ES-I3 (cell line): Measurements from ENCODE around the gene CRLF2.
"Not testable (repeated sequence)": the region's sequence is repeated elsewhere in the genome, so short reads cannot be mapped to it uniquely, and the experiment has no call there.

Experiments used
- H3K36me3 ChIP-seq: 2 replicates; pipeline ENCODE4 v1.6.1; 2013; ENCODE audit warnings: mild to moderate bottlenecking, low read length, control low read depth, moderate library complexity; ENCODE audit not compliant: insufficient read depth
- H3K4me1 ChIP-seq: 2 replicates; pipeline ENCODE4 v1.6.1; 2013; ENCODE audit warnings: mild to moderate bottlenecking, control low read depth, low read length; ENCODE audit not compliant: insufficient read depth
- H3K9ac ChIP-seq: 2 replicates; pipeline ENCODE4 v1.6.1; 2013; ENCODE audit warnings: low read depth, mild to moderate bottlenecking, low read length, moderate library complexity
- H3K9me3 ChIP-seq: 2 replicates; pipeline ENCODE4 v1.6.1; 2013; ENCODE audit warnings: mild to moderate bottlenecking, low read length, moderate library complexity; ENCODE audit not compliant: control insufficient read depth, insufficient read depth

Gene CRLF2

GRCh38 chrX:1190596-1191145 lies 21.8 kb downstream of the CRLF2 start:
- Histone ChIP-seq H3K9ac (no peak overlapping the region), H3K36me3 (no peaks in the 10 kb centered on the region), H3K4me1 (no peaks in the 10 kb centered on the region), H3K9me3 (no peaks in the 10 kb centered on the region)

GRCh38 chrX:1185561-1185960 lies 26.9 kb downstream of the CRLF2 start:
- H3K9ac ChIP-seq = no peak overlapping the region
- no peaks in the 10 kb centered on the region for H3K36me3 ChIP-seq
- no peaks in the 10 kb centered on the region; the same call in 1 of the 2 replicates for H3K4me1 ChIP-seq
- no peaks in the 10 kb centered on the region for H3K9me3 ChIP-seq

GRCh38 chrX:1182211-1182610 lies 30.2 kb downstream of the CRLF2 start:
- H3K9ac ChIP-seq = no peak overlapping the region
- no peaks in the 10 kb centered on the region for H3K9me3 ChIP-seq
- H3K36me3 ChIP-seq = no peaks in the 10 kb centered on the region
- H3K4me1 ChIP-seq = peaks cover 6% of the 10 kb centered on the region; the same call in 1 of the 2 replicates

GRCh38 chrX:1181661-1182060 lies 30.8 kb downstream of the CRLF2 start:
- not testable (repeated sequence) for H3K9me3 ChIP-seq, H3K36me3 ChIP-seq, H3K4me1 ChIP-seq, H3K9ac ChIP-seq

GRCh38 chrX:1181170-1181569 lies 31.3 kb downstream of the CRLF2 start:
- H3K36me3 ChIP-seq = no peaks in the 10 kb centered on the region
- H3K4me1 ChIP-seq = peaks cover 6% of the 10 kb centered on the region; the same call in 1 of the 2 replicates
- no peaks in the 10 kb centered on the region for H3K9me3 ChIP-seq
- no peak overlapping the region for H3K9ac ChIP-seq

- Histone ChIP-seq H3K9me3 (no peaks in the 10 kb centered on the region), H3K9ac (peak overlapping the region; percentile 19; the same call in 1 of the 2 replicates), H3K36me3 (no peaks in the 10 kb centered on the region), H3K4me1 (peaks cover 6% of the 10 kb centered on the region; the same call in 1 of the 2 replicates)
Observed at GRCh38 chrX:1178580-1179057, 33.8 kb downstream of the CRLF2 start.

GRCh38 chrX:1176531-1177320 lies 35.7 kb downstream of the CRLF2 start:
- H3K4me1 ChIP-seq = peaks cover 12% of the 10 kb centered on the region
- not testable (repeated sequence) for H3K9me3 ChIP-seq, H3K9ac ChIP-seq, H3K36me3 ChIP-seq

- not testable (repeated sequence) for H3K9ac ChIP-seq, H3K9me3 ChIP-seq, H3K36me3 ChIP-seq
- H3K4me1 ChIP-seq = peaks cover 12% of the 10 kb centered on the region
Observed at GRCh38 chrX:1174609-1175545, 37.6 kb downstream of the CRLF2 start.

GRCh38 chrX:1173435-1173834 lies 39.0 kb downstream of the CRLF2 start:
- not testable (repeated sequence) for H3K4me1 ChIP-seq, H3K9me3 ChIP-seq, H3K36me3 ChIP-seq

GRCh38 chrX:1172496-1172895 lies 40.0 kb downstream of the CRLF2 start:
- no peak overlapping the region for H3K9ac ChIP-seq
- H3K36me3 ChIP-seq = no peaks in the 10 kb centered on the region
- H3K4me1 ChIP-seq = peaks cover 7% of the 10 kb centered on the region
- no peaks in the 10 kb centered on the region for H3K9me3 ChIP-seq

More at GRCh38 chrX:1173435-1173834, 39.0 kb downstream of the CRLF2 start:
- H3K9ac ChIP-seq = not testable (repeated sequence)

- H3K4me1 ChIP-seq, H3K9me3 ChIP-seq, H3K9ac ChIP-seq, H3K36me3 ChIP-seq: not testable (repeated sequence)
Observed at GRCh38 chrX:1171915-1172314, 40.5 kb downstream of the CRLF2 start.

- no peaks in the 10 kb centered on the region for H3K36me3 ChIP-seq
- H3K9me3 ChIP-seq = no peaks in the 10 kb centered on the region
- H3K4me1 ChIP-seq = peaks cover 7% of the 10 kb centered on the region
- H3K9ac ChIP-seq = no peak overlapping the region
Observed at GRCh38 chrX:1170243-1170642, 42.2 kb downstream of the CRLF2 start.

- H3K36me3 ChIP-seq = no peaks in the 10 kb centered on the region
Observed at GRCh38 chrX:1169189-1169588, 43.3 kb downstream of the CRLF2 start.

GRCh38 chrX:1167918-1168481 lies 44.4 kb downstream of the CRLF2 start:
- Histone ChIP-seq H3K9ac (no peak overlapping the region), H3K4me1 (peaks cover 7% of the 10 kb centered on the region), H3K36me3 (no peaks in the 10 kb centered on the region), H3K9me3 (no peaks in the 10 kb centered on the region)

More at GRCh38 chrX:1169189-1169588, 43.3 kb downstream of the CRLF2 start:
- H3K9me3 ChIP-seq = no peaks in the 10 kb centered on the region
- no peak overlapping the region for H3K9ac ChIP-seq
- peaks cover 7% of the 10 kb centered on the region for H3K4me1 ChIP-seq
